Measurements from ENCODE around the gene KIZ.
"Not testable (repeated sequence)": the region's sequence is repeated elsewhere in the genome, so short reads cannot be mapped to it uniquely, and the experiment has no call there.

The KIZ gene

DNA sequence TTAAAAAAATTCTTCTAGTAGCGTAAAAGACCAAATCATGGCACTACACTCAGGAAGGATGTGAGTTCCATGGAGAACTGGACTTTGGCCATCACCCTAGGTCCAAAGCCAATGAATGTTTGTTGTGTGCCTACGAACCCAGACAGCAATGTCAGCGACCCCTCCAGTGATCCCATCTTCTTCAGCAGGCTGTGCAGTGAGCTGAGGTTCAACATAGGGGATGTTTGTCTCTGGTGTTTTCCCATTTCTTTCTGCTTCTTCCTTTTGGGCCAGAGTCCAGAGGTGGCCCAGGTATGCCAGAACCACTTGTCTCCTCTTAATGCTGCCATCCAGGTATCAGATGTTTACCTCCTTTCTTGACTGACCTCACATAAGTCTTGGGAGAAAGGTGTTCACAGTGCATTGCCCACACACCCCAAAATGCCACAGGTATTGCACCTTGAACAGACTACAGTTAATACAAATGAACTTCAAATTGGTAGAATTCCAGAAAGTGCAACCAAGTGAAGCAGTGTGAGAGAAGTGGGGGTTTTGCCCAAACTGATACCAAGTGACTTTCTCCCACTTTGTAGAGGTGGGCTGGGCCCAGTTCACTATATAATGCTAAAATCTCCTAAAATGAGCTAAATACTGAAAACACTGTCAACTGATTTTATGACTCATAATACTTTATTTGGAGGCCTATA is 14.1 kb downstream of the KIZ start:
- no peak for DNase-seq (ENCODE audit: low spot score)

GRCh38 chr20:21141825-21142224 is 15.9 kb downstream of the KIZ start:
- DNase-seq (ENCODE audit: low spot score): no peak

DNA sequence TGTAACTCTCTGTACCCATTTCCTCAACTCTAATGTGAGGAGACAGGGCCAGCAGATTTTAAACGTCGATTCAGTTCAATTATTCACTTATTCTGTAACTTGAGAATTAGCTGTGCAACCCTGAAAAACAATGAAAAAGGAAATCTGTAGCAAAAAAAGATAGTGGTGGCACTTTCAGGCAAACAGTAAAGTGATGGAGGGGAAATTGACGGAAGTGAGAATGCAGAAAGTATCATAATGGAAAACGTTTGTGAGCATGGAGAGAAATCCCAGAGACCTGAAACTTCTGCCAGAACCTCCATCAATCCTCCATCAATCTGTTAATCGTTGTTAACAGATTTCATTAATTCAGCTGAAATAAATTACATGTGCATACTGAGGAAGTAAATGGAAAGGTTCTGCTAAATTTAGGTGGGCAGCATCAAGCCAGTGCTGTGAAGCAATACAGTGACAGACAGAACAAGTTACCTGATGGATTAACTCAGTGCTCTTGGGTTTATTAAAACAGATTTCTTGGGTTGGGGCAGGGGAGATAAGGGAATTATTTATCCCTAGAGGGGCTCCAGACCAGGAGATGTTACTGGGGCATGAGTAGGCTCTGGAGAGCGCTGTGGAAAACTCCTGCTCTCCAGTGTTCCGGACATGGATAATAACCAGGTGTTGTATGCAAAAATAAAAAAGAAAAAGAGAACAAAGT is 17.5 kb downstream of the KIZ start:
- no peak for DNase-seq (ENCODE audit: low spot score)

DNA sequence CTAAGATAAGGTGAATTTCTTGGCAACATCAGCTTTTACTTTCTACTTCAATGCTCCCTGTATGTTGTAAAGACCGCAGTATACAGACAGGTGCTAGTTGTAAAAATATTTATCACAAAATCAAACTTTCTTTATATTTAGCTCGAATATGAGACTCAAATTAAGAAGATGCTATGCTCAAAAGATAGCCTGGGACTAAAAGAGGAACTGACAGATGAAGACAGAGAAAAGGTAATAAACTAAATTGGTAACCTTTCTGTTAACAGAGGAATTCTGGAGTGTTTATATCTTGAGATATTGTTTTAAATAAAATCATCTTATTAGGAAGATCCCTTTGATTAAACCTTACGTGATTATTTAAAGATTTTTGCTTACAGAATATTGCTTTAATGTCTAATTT is 19.5 kb downstream of the KIZ start:
- no peak for DNase-seq (ENCODE audit: low spot score)

- no peak for DNase-seq (ENCODE audit: low spot score)
These were observed 20.3 kb downstream of the KIZ start for GRCh38 chr20:21146215-21146614.

DNA sequence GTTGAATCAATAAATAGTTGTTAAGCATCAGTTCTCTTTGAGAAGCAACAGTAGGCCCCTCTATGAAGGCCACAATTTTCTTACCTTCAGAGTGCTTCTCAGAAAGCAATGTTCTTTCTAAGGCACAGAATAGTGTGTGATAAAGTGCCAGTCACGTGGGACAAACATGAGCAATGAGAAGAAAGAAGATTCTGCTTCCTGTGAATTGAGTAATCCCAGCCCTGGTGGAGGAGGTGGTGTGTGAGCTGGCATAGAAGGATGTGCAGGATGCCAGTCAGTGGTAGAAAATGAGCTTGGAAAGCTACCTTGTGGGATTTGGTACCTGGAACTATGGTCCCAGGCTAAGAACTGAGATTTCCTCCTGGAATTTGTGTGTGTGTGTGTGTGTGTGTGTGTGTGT is 21.7 kb downstream of the KIZ start:
- DNase-seq (ENCODE audit: low spot score): no peak

- DNase-seq (ENCODE audit: low spot score): no peak
These were observed 23.5 kb downstream of the KIZ start for GRCh38 chr20:21149344-21149743.

DNA sequence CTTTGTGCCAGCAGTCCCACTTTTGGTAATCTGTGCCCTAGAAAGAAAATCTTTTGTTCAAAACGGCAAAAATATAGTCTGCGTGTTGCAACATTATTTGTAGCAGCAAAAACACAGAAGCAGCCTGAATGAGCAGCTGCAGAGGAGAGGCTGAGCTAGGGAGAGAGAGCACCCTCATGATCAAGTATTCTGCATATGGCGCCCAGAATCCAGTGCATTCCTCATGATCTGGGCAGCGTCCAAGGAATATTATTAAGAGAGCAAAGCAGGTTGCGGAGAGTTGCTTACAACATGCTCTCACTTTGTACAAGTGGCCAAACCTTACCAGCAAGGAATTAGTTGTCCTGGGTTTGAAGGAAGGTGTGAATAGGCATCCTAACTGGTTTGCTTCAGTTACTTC is 25.9 kb downstream of the KIZ start:
- no peak for DNase-seq (ENCODE audit: low spot score)

DNA sequence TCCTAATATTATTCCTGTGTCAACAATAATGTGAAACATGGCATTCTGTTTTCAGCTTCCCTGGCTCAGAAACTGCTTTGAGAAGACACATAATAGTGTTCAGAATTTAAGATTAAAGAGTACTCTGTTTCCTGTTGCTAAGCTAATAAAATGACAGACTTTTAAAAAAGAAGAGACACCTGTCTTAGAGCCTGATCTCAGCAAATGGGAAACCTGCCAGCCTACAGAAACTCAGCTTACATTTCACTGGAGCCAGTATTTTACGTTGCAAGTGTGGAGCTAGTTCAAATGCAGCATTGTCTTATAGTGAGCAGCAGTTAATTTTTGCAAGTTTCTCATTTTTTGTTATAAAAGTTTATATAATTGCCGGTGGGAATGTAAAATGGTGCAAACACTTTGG is 28.8 kb downstream of the KIZ start:
- DNase-seq (ENCODE audit: low spot score): no peak

GRCh38 chr20:21155268-21155667 is 29.4 kb downstream of the KIZ start:
- no peak for DNase-seq (ENCODE audit: low spot score)

DNA sequence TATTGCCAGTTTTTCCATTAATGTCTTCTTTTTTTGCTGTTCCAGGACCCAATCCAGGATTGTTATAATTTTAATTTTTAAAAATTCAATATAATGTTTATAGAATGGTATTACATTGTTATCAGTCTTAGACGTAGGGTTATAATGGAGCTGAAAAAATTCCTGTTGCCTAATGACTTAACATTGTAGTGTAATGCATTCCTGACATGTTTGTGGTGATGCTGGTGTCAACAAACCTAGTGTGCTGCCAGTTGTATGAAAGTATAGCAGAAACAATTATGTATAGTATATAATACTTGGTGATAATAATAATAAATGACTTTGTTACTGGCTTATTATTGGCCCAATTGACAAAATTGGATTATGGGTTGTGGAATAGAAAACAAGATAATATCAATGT is 30.4 kb downstream of the KIZ start:
- no peak for DNase-seq (ENCODE audit: low spot score)

DNA sequence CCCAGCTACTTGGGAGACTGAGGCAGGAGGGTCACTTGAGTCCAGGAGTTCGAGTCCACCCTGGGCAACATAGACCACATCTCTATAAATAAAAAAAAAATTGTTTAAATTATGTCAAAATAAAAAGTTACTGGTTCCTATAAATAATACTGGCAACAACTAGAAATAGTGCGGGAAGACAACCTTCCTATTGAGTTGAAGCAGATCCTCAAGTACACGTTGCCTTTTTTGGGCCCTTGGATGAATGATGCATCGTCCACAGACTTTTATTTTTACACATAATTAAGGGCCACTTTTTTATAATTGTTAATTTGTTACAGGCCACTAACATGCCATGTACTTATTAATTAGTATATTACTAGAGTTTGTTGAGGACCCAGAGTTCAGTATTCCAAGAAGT is 31.1 kb downstream of the KIZ start:
- no peak for DNase-seq (ENCODE audit: low spot score)

DNA sequence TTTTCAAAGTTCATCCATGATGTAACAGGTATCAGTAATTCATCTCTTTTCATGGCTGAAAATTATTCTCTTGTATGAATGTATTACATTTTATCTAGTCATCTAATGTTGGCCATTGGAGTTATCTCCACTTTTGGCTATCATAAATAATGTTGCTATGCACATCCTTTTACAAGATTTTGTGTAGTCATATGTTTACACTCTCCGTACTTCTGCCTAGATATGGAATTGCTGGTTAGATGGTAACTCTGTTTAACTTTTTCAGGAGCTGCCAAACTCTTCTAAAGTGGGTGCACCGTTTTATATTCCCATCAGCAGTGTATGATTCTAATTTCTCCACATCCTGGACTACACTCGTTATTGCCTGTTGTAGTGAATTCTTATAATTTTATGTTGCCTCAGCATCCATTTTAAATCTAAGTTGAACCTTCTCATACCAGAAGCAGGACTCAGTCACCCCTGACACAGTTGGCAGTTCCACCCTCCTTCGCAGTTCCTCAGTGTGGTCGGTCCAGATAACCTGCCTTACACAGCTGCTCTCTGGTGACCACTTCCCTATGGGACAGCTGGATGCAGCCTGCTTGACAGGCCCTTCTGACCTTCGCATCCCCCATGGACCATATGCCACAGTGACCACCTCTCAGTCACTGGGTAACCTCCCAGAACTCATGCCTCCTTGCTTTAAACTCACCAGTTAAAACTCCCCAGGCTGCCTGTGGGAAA is 33.9 kb downstream of the KIZ start:
- no peak for DNase-seq (ENCODE audit: low spot score)

DNA sequence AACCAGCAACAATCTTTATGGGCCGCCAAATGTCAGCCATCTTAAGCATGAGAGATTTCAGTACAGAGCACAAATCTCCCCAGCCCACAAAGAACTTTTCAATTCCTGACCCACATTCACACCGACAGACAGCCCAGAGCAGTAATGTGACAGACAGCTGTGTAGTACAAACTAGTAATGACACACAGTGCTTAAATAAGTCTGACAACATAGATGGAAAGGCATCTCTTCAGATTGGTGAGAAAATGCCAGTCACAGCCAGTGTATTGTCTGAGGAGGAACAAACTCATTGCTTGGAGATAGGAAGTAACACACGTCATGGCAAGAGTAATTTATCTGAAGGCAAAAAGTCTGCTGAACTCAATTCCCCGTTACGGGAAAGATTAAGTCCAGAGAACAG is 36.0 kb downstream of the KIZ start:
- DNase-seq (ENCODE audit: low spot score): no peak

- DNase-seq (ENCODE audit: low spot score): no peak
These were observed 36.7 kb downstream of the KIZ start for GRCh38 chr20:21162631-21163030.

DNA sequence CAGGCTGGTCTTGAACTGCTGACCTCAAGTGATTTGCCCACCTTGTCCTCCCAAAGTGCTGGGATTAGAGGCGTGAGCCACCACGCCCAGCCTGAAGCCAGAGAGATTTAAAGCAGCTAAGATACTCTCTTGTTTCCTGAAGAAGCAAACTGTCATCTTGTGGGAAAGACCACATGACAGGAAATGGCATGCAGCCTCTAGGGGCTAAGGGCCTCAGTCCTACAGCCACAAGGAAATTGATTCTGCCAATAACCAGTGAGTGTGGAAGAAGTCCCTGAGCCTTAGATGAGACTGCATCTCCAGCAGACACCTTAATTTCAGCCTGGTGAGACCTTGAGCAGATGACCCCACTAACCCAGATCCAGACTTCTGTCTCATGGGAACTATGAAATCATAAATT is 40.9 kb downstream of the KIZ start:
- no peak for DNase-seq (ENCODE audit: low spot score)

DNA sequence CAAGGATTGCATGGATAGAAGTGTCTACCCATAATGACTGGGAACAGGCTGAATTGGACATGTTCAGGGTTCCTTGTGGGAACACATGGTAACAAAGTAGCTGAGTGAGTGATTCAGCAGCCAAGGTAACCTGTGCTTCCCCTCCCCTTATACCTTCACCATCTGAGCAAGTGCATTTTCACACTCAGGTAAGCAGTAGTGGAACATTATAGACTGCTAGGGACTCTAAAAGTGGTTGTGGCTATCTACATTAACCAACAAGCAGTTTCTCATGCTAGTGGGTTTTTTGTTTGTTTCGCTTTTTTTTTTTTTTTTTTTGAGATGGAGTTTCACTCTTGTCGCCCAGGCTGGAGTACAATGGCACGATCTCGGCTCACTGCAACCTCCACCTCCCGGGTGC is 41.4 kb downstream of the KIZ start:
- no peak for DNase-seq (ENCODE audit: low spot score)

- not testable (repeated sequence) for DNase-seq (ENCODE audit: low spot score)
These were observed 42.2 kb downstream of the KIZ start for GRCh38 chr20:21168061-21168460.

DNA sequence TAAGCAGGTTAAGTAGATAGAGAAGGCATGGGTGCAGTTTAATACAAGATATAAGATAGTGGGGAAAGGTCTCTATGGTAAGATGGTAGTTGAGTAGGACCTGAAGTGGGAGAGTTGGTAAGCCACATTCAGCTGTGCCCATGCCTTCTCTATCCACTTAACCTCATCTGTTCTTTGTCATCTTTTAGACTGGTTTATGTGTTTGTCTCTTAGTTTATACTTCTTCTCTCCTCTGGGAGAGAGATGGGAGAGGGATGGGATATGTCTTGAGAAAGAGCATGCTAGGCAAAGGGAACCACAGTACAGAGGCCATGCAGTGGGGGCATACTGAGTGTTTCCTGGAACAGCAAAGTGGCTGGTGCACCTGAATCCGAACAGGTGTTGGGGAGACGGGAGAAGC is 46.7 kb downstream of the KIZ start:
- no peak for DNase-seq (ENCODE audit: low spot score)

DNA sequence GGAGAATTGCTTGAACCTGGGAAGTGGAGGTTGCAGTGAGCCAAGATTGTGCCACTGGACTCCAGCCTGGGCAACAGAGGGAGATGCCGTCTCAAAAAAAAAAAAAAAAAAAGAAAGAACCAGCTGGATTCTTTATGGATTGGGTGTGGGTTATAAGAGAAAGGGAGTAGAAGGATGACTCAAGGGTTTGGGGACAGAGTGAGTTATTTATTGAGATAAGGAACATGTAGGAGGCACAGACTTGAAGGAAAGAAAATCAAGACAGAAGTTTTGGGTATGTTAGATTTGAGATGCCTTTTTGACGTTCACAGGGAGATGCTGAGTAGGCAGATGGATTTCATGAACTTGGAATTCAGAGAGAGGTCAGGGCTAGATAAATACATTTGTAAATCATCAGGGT is 47.6 kb downstream of the KIZ start:
- no peak for DNase-seq (ENCODE audit: low spot score)

GRCh38 chr20:21174516-21175239 is 48.8 kb downstream of the KIZ start:
- no peak for DNase-seq (ENCODE audit: low spot score)

- DNase-seq (ENCODE audit: low spot score): no peak
These were observed 49.6 kb downstream of the KIZ start for GRCh38 chr20:21175433-21175832.

DNA sequence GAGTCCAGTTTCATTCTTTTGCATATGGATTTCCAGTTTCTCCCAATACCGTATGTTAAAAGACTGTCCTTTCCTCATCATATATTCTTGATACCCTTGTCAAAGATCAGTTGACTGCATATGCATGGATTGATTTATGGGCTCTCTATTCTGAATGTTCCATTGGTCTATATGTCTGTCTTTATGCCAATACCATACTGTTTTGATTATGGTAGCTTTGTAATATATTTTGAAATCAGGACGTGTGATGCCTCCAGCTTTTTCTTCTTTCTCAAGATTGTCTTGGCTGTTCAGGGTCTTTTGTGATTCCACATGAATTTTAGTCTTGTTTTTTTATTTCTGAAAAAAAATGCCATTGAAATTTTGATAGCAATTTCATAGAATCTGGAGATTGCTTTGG is 51.9 kb downstream of the KIZ start:
- no peak for DNase-seq (ENCODE audit: low spot score)
